Measurements from ENCODE around the gene LRP5.

The LRP5 gene

GRCh38 chr11:68479390-68479789 lies 167.0 kb downstream of the LRP5 start:
- TF ChIP-seq CTCF (IDR thresholded peaks at IDR 0.05): no peak

- no peak for TF ChIP-seq CTCF (IDR thresholded peaks at IDR 0.05)
Measured at GRCh38 chr11:68480193-68480592, 167.8 kb downstream of the LRP5 start.

- no peak for TF ChIP-seq CTCF (IDR thresholded peaks at IDR 0.05)
Measured at GRCh38 chr11:68480852-68481510, 168.6 kb downstream of the LRP5 start.

GRCh38 chr11:68481579-68482240 lies 169.3 kb downstream of the LRP5 start:
- no peak for TF ChIP-seq CTCF (IDR thresholded peaks at IDR 0.05)

- TF ChIP-seq CTCF (IDR thresholded peaks at IDR 0.05): no peak
Measured at GRCh38 chr11:68488623-68489022, 176.2 kb downstream of the LRP5 start.

- no peak for TF ChIP-seq CTCF (IDR thresholded peaks at IDR 0.05)
Measured at GRCh38 chr11:68495220-68495729, 182.9 kb downstream of the LRP5 start.

GRCh38 chr11:68495872-68496271 lies 183.5 kb downstream of the LRP5 start:
- TF ChIP-seq CTCF (IDR thresholded peaks at IDR 0.05): no peak
